H1 (cell line): ENCODE measurements around the gene SH3RF3. TPM values are rescaled to one million over a fixed set of nuclear protein-coding genes. Genes with fewer than 3 reads are reported as not detected.

Source experiments
- KDM5A ChIP-seq: fragments of 200-600 bp; IDR thresholded peaks from 2 replicates; pipeline ENCODE4 v1.7.1; 2012; ENCODE audit warnings: mild to moderate bottlenecking, low read length, inconsistent platforms, mixed read lengths
- RNF2 ChIP-seq: fragments of 200-900, 300-1000 bp; sonication (generic); IDR thresholded peaks from 2 replicates; pipeline ENCODE4 v1.7.1; 2016; ENCODE audit warnings: borderline replicate concordance, low read depth, mild to moderate bottlenecking, antibody characterized with exemption, low read length; ENCODE audit not compliant: poor library complexity, severe bottlenecking; ENCODE audit errors: missing control alignments
- polyA plus RNA-seq, 7 experiments: library from polyadenylated mRNA; depleted of rRNA in 3 of 7; stranded (reverse) in 5 of 7; unstranded in 2 of 7; fragments of >200 nt in 5 of 7; fragments of 200-250 nt in 2 of 7; gene quantifications; 1 replicate in 5 of 7; 2 replicates in 1 of 7; 4 replicates in 1 of 7; pipeline versions ENCODE4 v1.2.1 to v1.2.3, GENCODE V29; 2011 to 2013; ENCODE audit warnings: missing spikeins in 2 of 7, mixed read lengths in 2 of 7
- total RNA-seq: library from RNA; stranded (reverse); fragmentation: NEBNext Ultra II Directional; extraction: Animal tissue kit (Norgen Biotek cat#: 25700); gene quantifications from 2 replicates; pipeline ENCODE4 v1.2.1, GENCODE V29; 2021

Gene SH3RF3
- total and polyA plus RNA-seq, 2 of the 8 experiments (the other 6 are each of a cell fraction or from before 2014, with no cell fraction given) = 0.11 to 0.65 TPM

- TF ChIP-seq RNF2 (no peak), KDM5A (no peak)
- TF ChIP-seq, all 59 proteins: peak for 0
These were observed 236.1 kb downstream of the SH3RF3 start (continued) for GRCh38 chr2:109365131-109365530.
